ENCODE data around the gene BMPR1B. TPM values are rescaled to one million over a fixed set of nuclear protein-coding genes. Genes with fewer than 3 reads are reported as not detected.

Gene BMPR1B
- total RNA-seq, 1 donor from 2014 or later: 1.4 TPM

DNA sequence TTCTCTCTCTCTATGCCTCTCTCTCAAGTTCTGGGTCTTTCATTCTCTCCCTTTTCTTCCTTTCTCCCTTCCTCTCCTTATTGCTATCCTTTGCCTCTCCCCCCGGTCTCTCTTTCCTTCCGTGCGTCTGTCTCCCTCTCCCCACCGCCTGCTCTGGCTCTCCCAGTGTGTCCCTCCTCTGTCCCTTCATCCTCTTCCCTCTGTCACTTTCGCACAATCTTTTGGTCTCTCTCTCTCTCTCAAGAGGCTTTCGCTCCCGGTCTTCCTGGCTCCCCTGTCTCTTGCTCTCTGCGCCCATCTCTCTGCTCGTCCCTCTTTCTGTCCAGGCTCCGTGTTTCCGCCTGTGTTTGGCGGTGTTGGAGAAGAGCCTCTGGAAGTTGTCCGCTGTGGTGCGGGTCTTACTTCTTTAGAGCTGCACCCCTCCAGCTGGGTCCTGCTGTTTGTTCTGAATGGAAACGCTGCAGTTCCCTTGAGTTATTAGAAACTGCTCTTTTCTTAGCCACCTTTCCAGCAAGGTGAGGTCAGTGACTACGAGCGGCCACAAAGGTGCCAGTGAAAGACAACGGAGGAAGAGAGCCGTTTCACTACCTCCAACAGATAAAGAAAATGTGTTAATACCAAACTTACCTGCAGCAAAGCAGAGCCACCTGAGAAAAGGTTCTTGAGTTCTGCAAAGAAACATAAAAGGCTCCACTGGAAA lies 1.1 kb downstream of the BMPR1B start:
- intact Hi-C loops (cut with DNase I): no loop called here
- ATAC-seq: peak; percentile 16

DNA sequence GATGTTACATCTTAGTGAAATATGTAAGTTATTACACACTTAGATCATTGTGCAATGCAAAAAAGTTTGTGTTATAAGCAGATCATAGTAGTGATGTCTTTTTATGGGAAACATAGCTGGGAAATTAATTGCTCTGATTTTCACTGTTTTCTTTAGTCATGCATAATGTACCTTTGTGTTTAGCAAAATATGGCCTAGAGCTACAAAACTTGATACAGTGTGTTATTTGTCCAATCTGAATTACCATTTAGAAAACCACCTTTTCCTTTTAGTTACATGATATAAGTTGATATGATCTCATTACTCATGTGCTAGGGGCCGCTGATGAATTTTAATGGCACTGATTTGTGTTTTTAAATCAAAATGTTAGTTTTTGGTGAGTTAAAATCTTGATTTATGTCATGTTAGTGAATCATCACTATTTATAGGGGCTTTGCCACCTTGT lies 2.0 kb downstream of the BMPR1B start:
- intact Hi-C loops (cut with DNase I): no loop called here
- DNase-seq (ENCODE audit: missing footprints) (no peak), ATAC-seq (no peak)

More for the DNA sequence above, 1.1 kb downstream of the BMPR1B start:
- DNase-seq (ENCODE audit: missing footprints): no peak

- DNase-seq (ENCODE audit: missing footprints): no peak
- ATAC-seq: no peak
- intact Hi-C loops (cut with DNase I): no loop called here
Observed at GRCh38 chr4:94762326-94762725, 4.6 kb downstream of the BMPR1B start.

DNA sequence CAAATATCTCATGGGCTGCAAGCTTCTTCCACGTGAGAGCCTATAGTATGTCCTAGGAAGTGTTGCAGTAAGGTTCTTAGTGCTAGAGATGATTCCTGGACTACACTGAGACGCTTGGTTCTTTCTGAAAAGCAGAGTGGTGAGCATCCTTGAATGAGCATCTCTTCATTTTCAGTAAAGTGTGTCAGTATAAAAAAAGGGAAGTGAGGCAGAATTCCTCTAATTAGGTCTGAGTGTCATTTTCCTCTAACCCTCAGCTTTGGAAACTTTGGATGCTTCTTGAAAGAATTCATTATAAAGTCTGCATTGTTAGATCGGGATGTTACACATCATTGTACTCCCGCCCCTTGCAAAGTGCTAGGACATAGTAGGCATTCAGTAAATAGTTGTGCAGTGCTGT lies 5.2 kb downstream of the BMPR1B start:
- ATAC-seq (no peak), DNase-seq (ENCODE audit: missing footprints) (no peak)
- intact Hi-C loops (cut with DNase I): no loop called here

DNA sequence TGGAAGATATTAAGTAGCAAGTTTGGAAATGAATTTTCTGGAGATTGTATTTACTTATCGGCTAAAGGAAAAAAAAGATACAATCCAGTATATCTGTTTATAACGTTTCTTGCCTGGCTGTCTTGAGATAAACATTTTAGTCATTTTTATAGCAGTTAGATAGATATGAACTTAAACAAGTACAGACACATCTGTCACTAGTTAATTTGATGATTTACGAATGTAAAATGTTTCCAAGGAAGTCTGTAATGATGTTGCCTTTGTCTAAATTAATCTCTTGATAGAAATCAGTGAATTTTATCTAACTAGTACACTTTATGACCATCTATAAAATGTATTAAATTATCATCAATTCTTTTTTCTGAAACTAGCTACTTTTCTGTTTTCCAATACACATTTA lies 5.7 kb downstream of the BMPR1B start:
- DNase-seq (ENCODE audit: missing footprints): no peak
- intact Hi-C loops (cut with DNase I): no loop called here

GRCh38 chr4:94764069-94764468 lies 6.3 kb downstream of the BMPR1B start:
- intact Hi-C loops (cut with DNase I): no loop called here
- no peak for DNase-seq (ENCODE audit: missing footprints)

More for the DNA sequence above, 5.7 kb downstream of the BMPR1B start:
- ATAC-seq: no peak

DNA sequence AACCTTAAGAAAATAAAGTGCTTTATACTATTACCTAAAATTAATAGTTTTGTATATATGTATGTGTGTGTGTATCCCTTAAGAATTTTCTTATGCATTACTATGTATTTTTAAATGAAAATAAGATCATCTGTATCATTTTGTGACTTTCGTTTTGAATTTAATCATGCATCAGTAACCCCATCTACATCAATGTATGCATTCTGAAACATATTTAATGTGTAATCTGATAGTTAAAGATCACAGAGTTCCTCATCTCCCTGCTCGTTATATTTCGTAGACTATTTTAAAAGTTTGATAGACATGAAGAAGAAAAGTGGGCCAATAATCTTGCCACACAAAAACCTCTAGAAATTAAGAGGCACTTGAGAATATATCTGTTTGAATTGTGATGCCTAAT lies 7.4 kb downstream of the BMPR1B start:
- intact Hi-C loops (cut with DNase I): no loop called here
- ATAC-seq: no peak
- DNase-seq (ENCODE audit: missing footprints): no peak

More at GRCh38 chr4:94764069-94764468, 6.3 kb downstream of the BMPR1B start:
- no peak for ATAC-seq

DNA sequence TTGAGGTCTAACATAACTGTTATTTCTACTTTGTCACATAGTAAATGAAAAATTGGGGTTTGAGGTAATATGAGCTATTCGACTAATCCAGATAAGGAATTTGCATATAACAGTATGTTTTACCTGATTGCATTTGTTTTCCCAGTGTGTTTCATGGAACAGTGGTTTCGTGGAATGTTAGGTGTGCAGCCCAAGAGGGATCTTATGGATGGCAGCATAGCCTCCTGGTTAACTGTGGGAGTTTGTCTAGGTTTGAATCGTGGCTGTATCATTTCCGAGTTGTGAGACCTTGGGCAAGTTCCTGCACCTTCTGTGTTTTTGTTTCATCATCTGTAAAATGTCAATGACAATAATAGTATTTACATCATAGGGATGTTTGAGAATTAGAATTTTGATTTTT lies 7.9 kb downstream of the BMPR1B start:
- intact Hi-C loops (cut with DNase I): no loop called here
- ATAC-seq (no peak), DNase-seq (ENCODE audit: missing footprints) (no peak)

- intact Hi-C loops (cut with DNase I): no loop called here
- ATAC-seq (no peak), DNase-seq (ENCODE audit: missing footprints) (no peak)
Observed at GRCh38 chr4:94766856-94767255, 9.1 kb downstream of the BMPR1B start.

DNA sequence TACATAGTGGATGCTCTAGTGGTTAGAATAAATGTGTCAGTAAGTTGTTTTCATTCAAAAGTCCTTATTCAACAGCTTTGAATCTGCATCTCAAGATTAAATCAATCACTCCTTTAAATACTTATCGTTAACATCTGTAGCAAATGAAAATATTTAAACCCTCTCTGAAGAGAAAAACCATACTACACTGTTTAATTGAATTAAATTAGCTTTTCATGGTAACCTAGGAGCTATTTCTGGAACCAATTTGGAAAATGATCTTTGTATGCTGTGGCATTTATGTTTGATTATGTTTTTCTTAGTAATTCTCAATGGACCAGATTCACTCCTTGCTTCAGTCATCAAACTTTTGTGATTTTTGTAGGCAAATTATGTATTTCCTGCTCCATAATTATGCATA lies 9.7 kb downstream of the BMPR1B start:
- ATAC-seq (no peak), DNase-seq (ENCODE audit: missing footprints) (no peak)
- intact Hi-C loops (cut with DNase I): no loop called here

- intact Hi-C loops (cut with DNase I): no loop called here
- ATAC-seq (no peak), DNase-seq (ENCODE audit: missing footprints) (no peak)
Observed at GRCh38 chr4:94782707-94783106, 25.0 kb downstream of the BMPR1B start.

DNA sequence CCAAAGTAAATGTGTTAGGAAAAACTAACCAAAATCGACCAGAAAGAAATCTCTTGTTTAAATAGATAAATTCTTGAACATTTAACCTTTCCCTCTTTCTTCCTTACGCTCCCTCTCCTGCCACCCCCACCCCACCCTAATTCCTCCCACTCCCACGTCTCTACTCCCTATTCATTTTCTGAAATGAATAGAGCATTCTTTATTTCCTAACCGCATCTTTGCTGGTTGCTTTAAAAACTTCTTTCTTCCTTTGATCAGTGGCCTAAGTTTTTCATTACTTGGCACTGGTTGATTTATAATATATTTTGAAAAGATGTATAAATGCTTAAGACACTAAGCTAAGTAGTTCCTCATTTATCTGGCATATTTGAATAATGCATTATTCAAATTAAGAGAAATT lies 33.9 kb downstream of the BMPR1B start:
- ATAC-seq: no peak
- no peak for DNase-seq (ENCODE audit: missing footprints)
- intact Hi-C loops (cut with DNase I): no loop called here

DNA sequence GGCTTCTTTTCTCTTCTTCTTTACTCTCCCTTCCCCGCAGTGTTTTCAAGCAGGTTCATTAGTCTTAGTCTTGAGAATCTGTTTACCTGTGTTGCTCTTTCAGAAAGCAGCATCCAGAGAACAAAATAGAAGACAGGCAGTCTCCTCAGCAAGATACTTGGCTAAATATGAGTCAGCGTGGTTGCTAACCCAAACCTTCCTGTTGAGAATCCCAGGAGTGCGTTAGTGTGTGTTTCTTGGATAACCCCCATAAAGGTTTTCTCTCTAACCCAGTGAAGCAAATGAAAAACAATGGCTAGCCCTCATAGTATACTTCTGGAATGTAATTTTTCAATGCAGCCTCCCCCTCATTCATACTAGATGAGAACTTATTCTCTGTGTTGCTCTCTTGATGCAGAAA lies 41.1 kb downstream of the BMPR1B start:
- intact Hi-C loops (cut with DNase I): no loop called here
- ATAC-seq: no peak
- DNase-seq (ENCODE audit: missing footprints): no peak

GRCh38 chr4:94801016-94801415 lies 43.3 kb downstream of the BMPR1B start:
- DNase-seq (ENCODE audit: missing footprints) (no peak), ATAC-seq (no peak)
- intact Hi-C loops (cut with DNase I): no loop called here

DNA sequence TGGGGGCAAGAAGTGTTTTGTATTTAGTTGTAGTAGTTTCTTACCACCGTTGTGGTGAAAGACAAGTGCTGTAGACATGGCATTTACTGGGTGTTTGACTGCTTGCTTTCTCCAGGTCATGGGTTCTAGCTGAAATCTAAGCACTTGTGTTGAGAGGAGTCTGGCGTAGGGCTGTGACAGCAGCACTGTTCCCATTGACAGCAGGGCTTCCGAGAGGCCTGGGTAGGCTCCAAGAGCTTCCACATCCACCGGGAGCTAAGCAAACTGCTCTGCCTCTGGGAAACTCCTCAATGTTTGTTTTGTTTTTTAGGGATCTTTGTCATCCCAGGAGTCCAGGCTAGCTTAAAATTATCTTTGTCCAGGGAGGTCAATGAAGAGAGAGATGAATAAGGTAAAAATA lies 44.3 kb downstream of the BMPR1B start:
- ATAC-seq (peak; percentile 96), DNase-seq (ENCODE audit: missing footprints) (no peak)
- intact Hi-C loops (cut with DNase I): loop anchor here (2.0 kb wide), 1 partner anchor 45 kb away; the partner anchor contains the start of gene BMPR1B

DNA sequence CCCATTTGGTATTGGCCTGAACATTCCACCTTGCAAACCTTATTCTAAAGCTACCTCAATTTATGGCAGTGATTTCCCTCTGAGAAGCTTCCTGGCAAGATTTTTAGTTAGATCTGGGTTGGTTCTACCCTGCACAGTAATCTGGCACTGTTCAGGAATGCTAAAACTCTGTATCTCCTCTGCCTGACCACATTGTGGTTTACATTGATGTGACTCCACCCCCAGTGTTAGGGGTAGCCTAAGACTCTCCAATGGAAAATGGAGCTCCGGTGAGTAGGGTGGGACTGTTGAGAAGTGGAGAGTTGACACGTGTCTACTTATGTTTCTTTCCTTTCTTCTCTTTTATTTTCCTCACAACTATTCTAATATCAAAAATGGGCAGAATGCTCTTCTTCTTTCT lies 45.4 kb downstream of the BMPR1B start:
- ATAC-seq (no peak), DNase-seq (ENCODE audit: missing footprints) (no peak)
- intact Hi-C loops (cut with DNase I): loop anchor here (2.0 kb wide), 1 partner anchor 46 kb away; the partner anchor contains the start of gene BMPR1B

DNA sequence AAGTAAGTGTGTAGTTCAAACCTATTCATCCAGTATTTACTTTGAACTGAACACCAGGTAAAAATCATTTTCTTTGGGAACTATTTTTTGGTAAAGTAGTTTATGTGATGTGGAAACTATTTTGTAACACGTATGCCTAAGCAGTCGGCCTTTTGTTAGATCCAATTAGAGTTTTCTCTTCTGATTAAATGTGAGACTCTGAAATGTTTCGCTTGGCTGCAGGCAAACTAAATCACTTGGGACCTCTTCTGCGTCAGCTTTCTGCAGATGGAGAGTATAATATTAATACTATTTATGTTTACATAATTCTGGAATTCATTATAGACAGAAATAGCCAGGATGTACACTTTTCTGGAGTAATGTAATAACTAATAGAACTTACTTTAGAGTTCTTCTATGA lies 46.9 kb downstream of the BMPR1B start:
- no peak for ATAC-seq
- no peak for DNase-seq (ENCODE audit: missing footprints)
- intact Hi-C loops (cut with DNase I): no loop called here

GRCh38 chr4:94806376-94806775 lies 48.6 kb downstream of the BMPR1B start:
- DNase-seq (ENCODE audit: missing footprints) (no peak), ATAC-seq (no peak)
- intact Hi-C loops (cut with DNase I): no loop called here

DNA sequence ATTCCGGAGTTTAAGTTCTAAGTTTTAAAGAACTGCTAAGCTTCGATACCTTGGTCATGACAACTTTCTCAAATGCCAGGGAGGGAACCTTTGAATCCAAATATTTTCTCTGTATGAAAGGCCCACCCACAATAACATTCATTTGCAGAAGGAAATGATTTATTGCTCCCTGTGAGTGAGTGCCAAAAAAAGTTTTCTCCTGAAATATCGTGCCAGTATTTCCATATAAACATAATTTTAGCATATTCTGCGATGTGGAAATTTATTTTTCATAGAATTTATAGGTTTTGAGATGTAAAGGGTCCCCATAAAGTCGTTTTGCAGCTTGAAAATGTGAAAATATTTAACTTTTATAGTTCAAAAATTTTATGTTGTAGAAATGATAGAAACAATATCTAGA lies 53.9 kb downstream of the BMPR1B start:
- intact Hi-C loops (cut with DNase I): no loop called here
- DNase-seq (ENCODE audit: missing footprints): no peak
- no peak for ATAC-seq

- intact Hi-C loops (cut with DNase I): no loop called here
- no peak for DNase-seq (ENCODE audit: missing footprints)
- ATAC-seq: no peak
Observed at GRCh38 chr4:94813221-94813620, 55.5 kb downstream of the BMPR1B start.

DNA sequence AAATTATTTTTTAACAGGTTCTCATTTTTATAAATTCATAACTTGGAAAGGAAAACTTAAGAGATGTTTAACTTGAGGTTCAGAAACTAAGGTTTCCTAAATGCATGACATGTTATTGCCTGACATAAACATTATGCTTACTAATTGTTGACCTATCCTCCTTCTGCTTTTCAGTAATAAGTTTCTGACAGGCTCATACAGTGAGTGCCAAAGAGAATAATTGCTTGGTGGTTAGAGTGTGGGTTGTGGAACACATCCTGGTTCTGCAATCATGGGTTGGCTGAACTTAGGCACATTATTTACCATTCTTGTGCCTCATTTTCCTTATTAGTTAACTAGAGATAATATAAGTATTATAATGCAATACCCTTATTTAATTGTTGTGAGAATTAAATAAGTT lies 56.5 kb downstream of the BMPR1B start:
- intact Hi-C loops (cut with DNase I): no loop called here
- DNase-seq (ENCODE audit: missing footprints) (no peak), ATAC-seq (no peak)

Data from Right ventricle myocardium inferior (tissue), 1 donor.